SH-SY5Y (cell line): ENCODE measurements around the gene LAMC1.

Experiments used
- GATA2 ChIP-seq: IDR thresholded peaks from 2 replicates; pipeline ENCODE4 v1.6.1; 2011; ENCODE audit warnings: mild to moderate bottlenecking, low read depth, low read length
- GATA3 ChIP-seq: IDR thresholded peaks from 2 replicates; pipeline ENCODE4 v1.6.1; 2011; ENCODE audit warnings: low read depth, mild to moderate bottlenecking, low read length, moderate library complexity

DNA sequence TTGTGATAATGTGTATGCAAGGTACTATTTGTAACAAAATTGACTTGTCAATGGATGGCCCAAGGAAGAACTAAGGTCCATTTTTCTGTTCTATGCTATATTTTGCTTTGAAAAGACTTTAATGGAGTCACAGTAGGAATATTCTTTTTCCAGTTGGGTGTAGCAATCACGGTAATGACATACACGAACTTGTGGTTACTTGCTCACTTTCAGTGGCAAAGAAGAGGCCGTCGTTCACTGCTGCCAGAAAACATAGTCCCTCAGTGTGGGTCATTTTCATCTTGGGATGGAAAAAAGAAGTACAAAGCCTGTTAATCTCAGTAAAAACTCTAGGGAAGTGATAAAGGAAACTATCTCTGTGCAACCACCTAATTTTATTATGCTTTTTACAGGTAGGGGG, 115.1 kb downstream of the LAMC1 start:
- TF ChIP-seq GATA2 = no peak
- no peak for TF ChIP-seq GATA3
